ENCODE data around the gene KLHL29.

GRCh38 chr2:23627236-23628009 lies 242.4 kb downstream of the KLHL29 start:
- TF ChIP-seq, protein P1, sequence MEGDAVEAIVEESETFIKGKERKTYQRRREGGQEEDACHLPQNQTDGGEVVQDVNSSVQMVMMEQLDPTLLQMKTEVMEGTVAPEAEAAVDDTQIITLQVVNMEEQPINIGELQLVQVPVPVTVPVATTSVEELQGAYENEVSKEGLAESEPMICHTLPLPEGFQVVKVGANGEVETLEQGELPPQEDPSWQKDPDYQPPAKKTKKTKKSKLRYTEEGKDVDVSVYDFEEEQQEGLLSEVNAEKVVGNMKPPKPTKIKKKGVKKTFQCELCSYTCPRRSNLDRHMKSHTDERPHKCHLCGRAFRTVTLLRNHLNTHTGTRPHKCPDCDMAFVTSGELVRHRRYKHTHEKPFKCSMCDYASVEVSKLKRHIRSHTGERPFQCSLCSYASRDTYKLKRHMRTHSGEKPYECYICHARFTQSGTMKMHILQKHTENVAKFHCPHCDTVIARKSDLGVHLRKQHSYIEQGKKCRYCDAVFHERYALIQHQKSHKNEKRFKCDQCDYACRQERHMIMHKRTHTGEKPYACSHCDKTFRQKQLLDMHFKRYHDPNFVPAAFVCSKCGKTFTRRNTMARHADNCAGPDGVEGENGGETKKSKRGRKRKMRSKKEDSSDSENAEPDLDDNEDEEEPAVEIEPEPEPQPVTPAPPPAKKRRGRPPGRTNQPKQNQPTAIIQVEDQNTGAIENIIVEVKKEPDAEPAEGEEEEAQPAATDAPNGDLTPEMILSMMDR (conservative IDR thresholded peaks at IDR 0.05; ENCODE audit: low read length) = no peak
- no peak for TF ChIP-seq EZH2phosphoT487 (IDR thresholded peaks at IDR 0.05; ENCODE audit: borderline replicate concordance, low read depth, low read length)

Measured in OCI-LY7 (cell line).